ENCODE results near the gene MMP25. TPM values are rescaled to one million over a fixed set of nuclear protein-coding genes. Genes with fewer than 3 reads are reported as not detected.
A peak's percentile ranks its signal among the peaks of the same experiment; 100 is the strongest.

Gene MMP25
- total and polyA plus RNA-seq, 2 donors (not counting 1 experiment from before 2014, with no cell fraction given), result 0.12 to 0.22 TPM

- Histone ChIP-seq H3K4me1 (ENCODE audit: control insufficient read depth in 2 of 2, insufficient read depth in 2 of 2, low read length in 2 of 2) (peaks cover 37 to 54% of the 10 kb centered on the region in 2 donors), H3K4me3 (ENCODE audit: control extremely low read depth in 1 of 5, extremely low read depth in 1 of 5, insufficient read depth in 1 of 5, low read depth in 2 of 5, low read length in 4 of 5) (peak overlapping the region; percentile 48 to 68 (median 59))
- POLR2A ChIA-PET, result interaction anchor here (0.6 to 1.4 kb wide), 4 partner anchors 15 to 138 kb away, joined by 4 to 5 read pairs (median 4); no protein-coding TSS in a partner anchor
Measured at GRCh38 chr16:3020604-3021448, 25.5 kb upstream of the MMP25 start.

More at GRCh38 chr16:3020604-3021448, 25.5 kb upstream of the MMP25 start:
- H2AFZ ChIP-seq (ENCODE audit: insufficient read depth, low read depth, low read length, poor library complexity, severe bottlenecking), result peak overlapping the region; percentile 58
- Mint-ChIP-seq H3K27ac (peak overlapping the region; percentile 88), H3K4me3 (peak overlapping the region; percentile 90), H3K27me3 (peaks cover 9% of the 10 kb centered on the region), H3K9me3 (ENCODE audit: insufficient read depth) (no peaks in the 10 kb centered on the region), H3K4me1 (peaks cover 44% of the 10 kb centered on the region)
- H3K9ac ChIP-seq (ENCODE audit: low read length), result peak overlapping the region; percentile 70
- H3K9me3 ChIP-seq (ENCODE audit: control extremely low read depth in 1 of 3, control insufficient read depth in 2 of 3, insufficient read depth in 1 of 3, low read length in 2 of 3), result peaks cover 0 to 4% (median 0%) of the 10 kb centered on the region in 3 donors
- intact Hi-C loops (cut with micrococcal nuclease), result loop anchor here (1.0 to 10.0 kb wide), 9 partner anchors 7 to 1716 kb away; partner anchors contain the start of genes PAQR4, SRRM2, UBE2I and ZNF174
- peaks cover 8% of the 10 kb centered on the region for H3K79me2 ChIP-seq (ENCODE audit: control insufficient read depth, insufficient read depth, low read length)
- H3K27ac ChIP-seq (ENCODE audit: low read length in 2 of 2), result no peak overlapping the region
- DNase-seq (no peak), ATAC-seq (ENCODE audit: low read depth) (no peak)
- H3K4me2 ChIP-seq (replicated peaks; ENCODE audit: low read depth, low read length, poor library complexity, severe bottlenecking), result peak overlapping the region; percentile 82
- H3K27me3 ChIP-seq (replicated peaks in 1 of 4; ENCODE audit: control extremely low read depth in 1 of 4, control insufficient read depth in 3 of 4, insufficient read depth in 4 of 4, low read length in 3 of 4), result peaks cover 0 to 19% (median 8%) of the 10 kb centered on the region in 4 experiments
- peaks cover 0 to 3% of the 10 kb centered on the region in 2 experiments for H3K36me3 ChIP-seq (replicated peaks in 1 of 2; ENCODE audit: control extremely low read depth in 1 of 2, control insufficient read depth in 1 of 2, extremely low read depth in 1 of 2, insufficient read depth in 2 of 2, low read length in 1 of 2)
- TF ChIP-seq, protein P1, sequence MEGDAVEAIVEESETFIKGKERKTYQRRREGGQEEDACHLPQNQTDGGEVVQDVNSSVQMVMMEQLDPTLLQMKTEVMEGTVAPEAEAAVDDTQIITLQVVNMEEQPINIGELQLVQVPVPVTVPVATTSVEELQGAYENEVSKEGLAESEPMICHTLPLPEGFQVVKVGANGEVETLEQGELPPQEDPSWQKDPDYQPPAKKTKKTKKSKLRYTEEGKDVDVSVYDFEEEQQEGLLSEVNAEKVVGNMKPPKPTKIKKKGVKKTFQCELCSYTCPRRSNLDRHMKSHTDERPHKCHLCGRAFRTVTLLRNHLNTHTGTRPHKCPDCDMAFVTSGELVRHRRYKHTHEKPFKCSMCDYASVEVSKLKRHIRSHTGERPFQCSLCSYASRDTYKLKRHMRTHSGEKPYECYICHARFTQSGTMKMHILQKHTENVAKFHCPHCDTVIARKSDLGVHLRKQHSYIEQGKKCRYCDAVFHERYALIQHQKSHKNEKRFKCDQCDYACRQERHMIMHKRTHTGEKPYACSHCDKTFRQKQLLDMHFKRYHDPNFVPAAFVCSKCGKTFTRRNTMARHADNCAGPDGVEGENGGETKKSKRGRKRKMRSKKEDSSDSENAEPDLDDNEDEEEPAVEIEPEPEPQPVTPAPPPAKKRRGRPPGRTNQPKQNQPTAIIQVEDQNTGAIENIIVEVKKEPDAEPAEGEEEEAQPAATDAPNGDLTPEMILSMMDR (IDR thresholded peaks at IDR 0.05), result no peak
- no peak for TF ChIP-seq EZH2 (IDR thresholded peaks at IDR 0.05; ENCODE audit: borderline replicate concordance, insufficient read depth, low read depth, low read length, poor library complexity, severe bottlenecking)
- peaks cover 11% of the 10 kb centered on the region for H4K20me1 ChIP-seq (ENCODE audit: control insufficient read depth, insufficient read depth, low read length, poor library complexity, severe bottlenecking)
- CTCF ChIA-PET, result interaction anchor here (1.5 to 6.9 kb wide), 5 partner anchors 8 to 109 kb away, joined by 5 to 61 read pairs (median 18); no protein-coding TSS in a partner anchor
- WGBS (ENCODE audit: insufficient coverage), result 2% methylated on average over 50 of the region's 57 CpGs
